Activated CD8-positive, alpha-beta T cell treated with anti-CD3 and anti-CD28 coated beads, Interleukin-2, amount 10 ng/mL, durations not matched to agents 7 days and 5 days (primary cell): Measurements from ENCODE around the gene UBALD1. TPM values are rescaled to one million over a fixed set of nuclear protein-coding genes. Genes with fewer than 3 reads are reported as not detected.
"Not testable (repeated sequence)": the region's sequence is repeated elsewhere in the genome, so short reads cannot be mapped to it uniquely, and the experiment has no call there.

Source experiments
- ATAC-seq: fragments of 150-1000 bp; cut with Tn5 transposase; one replicate; pipeline ENCODE4 v1.10.0; 2021; ENCODE audit warnings: moderate library complexity
- CTCF ChIA-PET: fragments of 350-600 bp; sonication (Branson Sonifier 250); formaldehyde crosslinking; loops from one replicate; lab custom pipeline; 2021; ENCODE audit warnings: antibody characterized with exemption; lab: Charles Lee
- POLR2A ChIA-PET: fragments of 350-600 bp; sonication (Branson Sonifier 250); formaldehyde crosslinking; loops from one replicate; lab custom pipeline; 2021; ENCODE audit warnings: antibody characterized with exemption; lab: Charles Lee
- DNase-seq: peaks from one replicate; pipeline ENCODE4 v3.0.0-alpha.2; 2020
- H3K27ac Mint-ChIP-seq: one replicate; pipeline ENCODE4 v1.8.0; 2021; ENCODE audit warnings: mild to moderate bottlenecking, mixed read lengths
- H3K27me3 Mint-ChIP-seq: one replicate; pipeline ENCODE4 v1.8.0; 2021; ENCODE audit warnings: low read depth, mixed read lengths
- H3K36me3 Mint-ChIP-seq: one replicate; pipeline ENCODE4 v1.8.0; 2021; ENCODE audit warnings: low read depth, mixed read lengths
- H3K4me1 Mint-ChIP-seq: one replicate; pipeline ENCODE4 v1.8.0; 2021; ENCODE audit warnings: low read depth, mixed read lengths
- H3K4me3 Mint-ChIP-seq: one replicate; pipeline ENCODE4 v1.8.0; 2021; ENCODE audit warnings: mild to moderate bottlenecking, mixed read lengths
- H3K9me3 Mint-ChIP-seq: one replicate; pipeline ENCODE4 v1.8.0; 2022; ENCODE audit warnings: mixed read lengths; ENCODE audit not compliant: insufficient read depth
- total RNA-seq, 2 experiments: library from RNA; stranded (reverse); gene quantifications; one replicate each; pipeline ENCODE4 v1.2.3, GENCODE V29; 2021

Gene UBALD1
- total RNA-seq, 2 experiments from 2014 or later = 15.0 to 18.9 TPM

DNA sequence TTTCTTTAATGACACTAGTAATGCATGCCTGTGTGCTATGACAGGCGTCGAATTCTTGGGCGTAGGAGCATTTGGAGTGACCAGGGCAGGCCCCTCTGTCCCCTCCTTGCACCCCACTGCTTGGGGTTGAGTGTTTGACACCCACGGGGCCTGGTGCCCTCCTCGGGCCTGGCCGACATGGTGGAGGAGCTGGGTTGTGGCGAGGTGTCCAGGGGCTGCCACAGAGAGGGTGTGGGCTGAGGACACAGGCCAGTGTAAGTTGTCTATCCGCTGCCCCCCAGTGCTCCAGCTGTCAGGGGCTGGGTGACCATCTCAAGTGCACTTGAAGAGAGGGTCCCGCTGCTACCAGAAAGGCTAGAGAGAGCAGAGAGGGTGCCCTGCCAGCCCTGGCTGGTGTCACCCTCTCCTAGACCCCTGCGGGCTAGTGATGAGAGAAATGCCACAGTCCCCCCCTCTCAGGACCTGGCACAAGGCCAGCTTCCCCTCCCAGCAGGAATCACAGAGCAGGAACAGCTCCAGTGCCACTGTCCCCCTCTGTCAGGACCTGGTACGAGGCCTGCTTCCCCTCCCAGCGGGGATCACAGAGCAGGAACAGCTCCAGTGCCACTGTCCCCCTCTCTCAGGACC lies 40.4 kb upstream of the UBALD1 start:
- Mint-ChIP-seq H3K27ac (no peak overlapping the region), H3K36me3 (peaks cover 34% of the 10 kb centered on the region), H3K4me1 (peaks cover 30% of the 10 kb centered on the region), H3K4me3 (no peak overlapping the region), H3K9me3 (no peaks in the 10 kb centered on the region), H3K27me3 (no peaks in the 10 kb centered on the region)
- ChIA-PET CTCF (no interaction called here), POLR2A (no interaction called here)
- ATAC-seq (no peak), DNase-seq (no peak)

DNA sequence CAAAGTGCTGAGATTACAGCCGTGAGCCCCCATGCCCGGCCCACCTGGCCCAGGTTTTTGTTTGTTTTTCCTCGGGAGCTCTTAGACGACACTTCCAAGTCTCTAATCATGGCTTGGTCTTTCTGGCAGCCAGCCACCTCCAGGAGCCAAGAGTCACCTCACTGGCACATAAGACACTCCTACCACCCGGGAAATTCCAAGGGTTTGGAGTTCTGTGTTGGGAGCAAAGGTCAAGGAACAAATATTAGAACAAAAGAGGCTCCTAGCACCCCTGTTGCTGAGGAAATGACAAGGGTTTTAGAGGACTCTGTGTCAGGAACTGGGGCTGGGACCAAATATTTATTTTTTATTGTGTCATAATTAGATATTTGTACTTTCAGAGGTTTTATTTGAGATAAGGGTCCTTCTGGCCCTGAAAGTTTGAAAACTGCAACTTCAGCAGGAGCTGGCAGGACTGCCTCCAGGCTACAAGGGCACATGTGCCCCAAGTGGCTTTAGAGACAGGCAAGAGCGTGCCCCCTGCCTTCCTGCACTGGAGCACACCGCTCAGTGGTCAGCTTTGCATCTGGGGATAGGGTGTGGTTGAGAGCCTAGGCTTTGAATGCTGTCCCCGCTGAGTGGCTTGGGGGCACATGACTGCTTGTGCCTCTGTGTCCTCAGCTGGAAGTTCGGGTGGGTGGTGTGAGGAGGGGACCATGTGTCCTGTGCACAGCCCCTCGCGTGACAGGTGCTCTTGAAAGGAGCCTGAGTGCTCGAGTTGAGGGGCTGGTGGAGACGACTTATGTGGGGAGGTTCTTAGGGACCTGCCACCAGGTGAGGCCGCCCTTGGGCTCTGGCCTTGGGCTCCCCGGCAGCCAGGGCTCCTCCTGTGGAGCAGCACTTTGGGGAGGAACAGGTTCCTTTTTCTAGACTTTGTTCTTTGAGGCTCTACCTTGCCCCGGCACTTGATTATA lies 39.6 kb upstream of the UBALD1 start:
- Mint-ChIP-seq H3K27me3 (no peaks in the 10 kb centered on the region), H3K9me3 (no peaks in the 10 kb centered on the region), H3K36me3 (peaks cover 34% of the 10 kb centered on the region), H3K27ac (peak overlapping the region; percentile 34), H3K4me1 (peaks cover 29% of the 10 kb centered on the region), H3K4me3 (no peak overlapping the region)
- ATAC-seq (no peak), DNase-seq (no peak)
- CTCF ChIA-PET = no interaction called here
- POLR2A ChIA-PET = no interaction called here

DNA sequence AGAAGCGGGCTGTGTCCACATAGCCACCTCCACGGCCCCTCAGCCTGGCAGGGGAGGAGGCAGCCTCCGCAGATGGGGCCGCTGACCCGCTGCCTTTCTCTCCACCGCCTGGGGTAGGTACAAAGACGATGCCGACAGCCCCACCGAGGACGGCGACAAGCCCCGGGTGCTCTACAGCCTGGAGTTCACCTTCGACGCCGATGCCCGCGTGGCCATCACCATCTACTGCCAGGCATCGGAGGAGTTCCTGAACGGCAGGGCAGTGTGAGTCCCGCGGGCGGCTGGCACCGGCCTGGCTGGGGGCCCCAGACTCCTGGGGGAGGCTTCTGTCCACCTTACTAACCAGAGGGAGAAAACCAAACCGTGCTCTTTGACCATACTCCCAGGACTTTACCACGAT lies 37.9 kb upstream of the UBALD1 start:
- no peaks in the 10 kb centered on the region for H3K9me3 Mint-ChIP-seq
- DNase-seq = no peak
- peaks cover 35% of the 10 kb centered on the region for H3K36me3 Mint-ChIP-seq
- CTCF ChIA-PET = no interaction called here
- H3K27ac Mint-ChIP-seq = no peak overlapping the region
- ATAC-seq = no peak
- H3K4me1 Mint-ChIP-seq = peaks cover 29% of the 10 kb centered on the region
- POLR2A ChIA-PET = no interaction called here
- H3K4me3 Mint-ChIP-seq = no peak overlapping the region
- no peaks in the 10 kb centered on the region for H3K27me3 Mint-ChIP-seq

DNA sequence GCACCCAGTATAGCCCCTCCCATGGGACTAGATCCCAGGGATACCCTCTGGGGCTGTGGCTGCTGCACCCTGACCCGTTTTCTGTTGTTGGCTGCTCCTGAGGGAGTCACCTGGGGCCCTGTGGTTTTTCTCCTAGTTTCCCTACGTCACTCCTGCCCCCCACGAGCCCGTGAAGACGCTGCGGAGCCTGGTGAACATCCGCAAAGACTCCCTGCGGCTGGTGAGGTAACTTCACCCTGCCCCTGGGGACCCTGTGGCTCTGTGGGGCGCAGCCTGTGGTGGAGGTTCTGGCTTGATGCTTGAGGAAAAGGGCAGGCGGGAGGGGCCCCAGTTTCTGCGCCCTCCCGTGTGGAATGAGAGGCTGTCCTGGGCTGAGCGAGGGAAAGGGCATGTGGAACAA lies 37.1 kb upstream of the UBALD1 start:
- POLR2A ChIA-PET = no interaction called here
- Mint-ChIP-seq H3K4me1 (peaks cover 36% of the 10 kb centered on the region), H3K27ac (no peak overlapping the region), H3K27me3 (no peaks in the 10 kb centered on the region), H3K9me3 (no peaks in the 10 kb centered on the region), H3K4me3 (no peak overlapping the region), H3K36me3 (peaks cover 40% of the 10 kb centered on the region)
- DNase-seq = no peak
- CTCF ChIA-PET = interaction anchor here (0.9 to 1.1 kb wide), 2 partner anchors 9 to 16 kb away, joined by 3 read pairs; no protein-coding TSS in a partner anchor
- ATAC-seq = no peak

DNA sequence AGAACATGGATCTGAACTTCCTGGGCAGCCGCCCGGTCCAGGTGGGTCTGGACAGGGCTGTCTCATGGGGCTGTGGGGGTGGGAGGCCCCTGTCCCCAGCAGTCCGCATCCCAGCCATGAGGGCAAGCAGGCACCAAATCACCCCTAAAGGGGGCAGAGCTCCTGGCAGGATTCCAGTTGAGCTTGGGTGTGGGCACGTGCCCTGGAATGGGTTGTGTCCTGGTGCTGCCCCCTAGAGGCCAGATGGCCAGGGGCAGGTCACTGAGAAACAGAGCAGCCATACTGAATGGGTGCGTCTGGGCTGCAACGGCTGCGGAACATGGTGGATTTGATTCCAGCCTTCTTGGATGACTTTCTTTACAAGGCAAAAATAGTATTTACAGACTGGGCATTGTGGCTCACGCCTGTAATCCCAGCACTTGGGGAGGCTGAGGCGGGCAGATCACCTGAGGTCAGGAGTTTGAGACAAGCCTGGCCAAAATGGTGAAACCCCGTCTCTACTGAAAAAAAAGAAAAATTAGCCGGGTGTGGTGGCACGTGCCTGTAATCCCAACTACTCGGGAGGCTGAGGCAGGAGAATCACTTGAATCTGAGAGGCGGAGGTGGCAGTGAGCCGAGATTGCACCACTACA lies 35.9 kb upstream of the UBALD1 start:
- POLR2A ChIA-PET = interaction anchor here (0.6 to 1.7 kb wide), 3 partner anchors 26 to 324 kb away, joined by 3 to 5 read pairs (median 4); no protein-coding TSS in a partner anchor
- H3K4me3 Mint-ChIP-seq, H3K9me3 Mint-ChIP-seq, H3K27me3 Mint-ChIP-seq: not testable (repeated sequence)
- H3K36me3 Mint-ChIP-seq = peaks cover 37% of the 10 kb centered on the region
- CTCF ChIA-PET = interaction anchor here (0.7 to 2.5 kb wide), 15 partner anchors 9 to 248 kb away, joined by 3 to 18 read pairs (median 4); partner anchors contain the start of gene MGRN1
- peak overlapping the region; percentile 20 for H3K27ac Mint-ChIP-seq
- H3K4me1 Mint-ChIP-seq = peaks cover 47% of the 10 kb centered on the region
- peak; percentile 77 for DNase-seq
- peak; percentile 66 for ATAC-seq

DNA sequence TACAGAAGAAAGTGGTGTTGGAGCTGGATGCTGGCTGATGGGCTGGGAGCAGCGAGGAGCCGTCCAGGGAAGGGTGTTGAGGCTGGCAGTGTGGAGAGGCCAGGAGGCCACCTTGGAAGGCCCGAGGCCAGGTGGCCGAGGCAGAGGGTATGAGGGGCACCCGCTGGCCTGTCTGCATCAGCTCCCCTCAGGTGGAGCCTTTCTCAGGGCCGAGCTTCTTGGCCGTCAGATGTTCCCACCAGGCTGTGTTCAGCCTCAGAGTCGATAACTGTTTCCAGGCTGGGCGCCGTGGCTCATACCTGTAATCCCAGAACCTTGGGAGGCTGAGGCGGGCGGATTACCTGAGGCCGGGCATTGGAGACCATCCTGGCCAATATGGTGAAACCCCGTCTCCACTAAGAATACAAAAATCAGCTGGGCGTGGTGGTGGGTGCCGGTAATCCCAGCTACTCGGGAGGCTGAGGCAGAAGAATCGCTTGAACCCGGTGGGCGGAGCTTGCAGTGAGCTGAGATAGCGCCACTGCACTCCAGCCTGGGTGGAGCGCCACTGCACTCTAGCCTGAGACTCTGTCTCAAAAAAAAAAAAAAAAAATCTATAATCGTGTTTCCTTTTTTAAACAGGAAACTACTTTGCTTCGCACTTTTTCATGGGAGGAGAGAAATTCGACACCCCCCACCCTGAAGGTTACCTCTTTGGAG lies 35.2 kb upstream of the UBALD1 start:
- Mint-ChIP-seq H3K4me1 (peaks cover 52% of the 10 kb centered on the region), H3K27ac (peak overlapping the region; percentile 37), H3K36me3 (peaks cover 38% of the 10 kb centered on the region), H3K27me3 (no peaks in the 10 kb centered on the region), H3K9me3 (no peaks in the 10 kb centered on the region), H3K4me3 (no peak overlapping the region)
- peak; percentile 48 for DNase-seq
- ATAC-seq = peak; percentile 25
- ChIA-PET POLR2A (interaction anchor here (0.7 to 1.7 kb wide), 3 partner anchors 27 to 155 kb away, joined by 3 to 5 read pairs (median 3); no protein-coding TSS in a partner anchor), CTCF (interaction anchor here (0.7 to 2.5 kb wide), 15 partner anchors 9 to 248 kb away, joined by 3 to 18 read pairs (median 4); partner anchors contain the start of gene MGRN1)

DNA sequence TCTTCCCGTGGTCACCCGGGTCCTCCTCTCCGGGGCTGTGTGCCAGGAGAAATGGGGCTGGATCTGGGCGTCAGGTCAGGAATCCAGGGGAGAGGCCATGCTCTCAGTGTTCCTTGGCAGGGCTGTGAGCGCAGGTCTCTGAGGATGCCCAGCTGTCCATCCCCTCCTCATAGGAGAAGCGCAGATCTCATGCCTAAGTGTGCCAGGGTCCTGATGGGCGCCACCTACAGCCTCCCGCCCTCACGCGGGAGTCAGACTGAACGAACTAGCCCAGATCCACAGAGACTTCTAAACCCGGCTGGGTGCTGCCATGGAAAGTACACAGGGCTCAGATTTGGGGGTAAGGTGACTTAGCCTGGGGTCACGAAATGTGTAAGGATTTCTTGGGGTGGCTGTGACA lies 34.2 kb upstream of the UBALD1 start:
- ChIA-PET POLR2A (no interaction called here), CTCF (interaction anchor here (1.2 to 2.5 kb wide), 3 partner anchors 12 to 141 kb away, joined by 3 to 18 read pairs (median 7); no protein-coding TSS in a partner anchor)
- peak overlapping the region; percentile 75 for H3K27ac Mint-ChIP-seq
- DNase-seq (peak; percentile 39), ATAC-seq (no peak)
- H3K4me3 Mint-ChIP-seq = peak overlapping the region; percentile 57
- H3K36me3 Mint-ChIP-seq = peaks cover 33% of the 10 kb centered on the region
- no peaks in the 10 kb centered on the region for H3K9me3 Mint-ChIP-seq
- no peaks in the 10 kb centered on the region for H3K27me3 Mint-ChIP-seq
- peaks cover 48% of the 10 kb centered on the region for H3K4me1 Mint-ChIP-seq

DNA sequence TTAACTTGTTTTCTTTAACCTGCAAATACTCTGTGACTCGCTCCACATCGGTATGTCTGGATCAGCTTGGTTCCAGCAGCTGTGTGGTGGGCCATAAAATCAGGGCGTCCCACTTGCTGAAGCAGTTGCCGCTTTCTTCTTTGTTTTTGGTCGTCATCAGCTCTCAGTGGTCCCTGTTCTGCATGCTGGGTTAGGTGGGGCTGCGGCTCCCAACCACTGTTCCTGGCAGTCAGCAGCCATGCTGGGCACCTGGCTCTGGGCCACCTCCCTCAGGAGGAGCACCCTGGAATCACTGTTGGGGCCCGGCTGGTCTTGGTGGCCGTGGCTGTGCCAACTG lies 32.9 kb upstream of the UBALD1 start:
- Mint-ChIP-seq H3K27ac (peak overlapping the region; percentile 23), H3K4me1 (peaks cover 49% of the 10 kb centered on the region), H3K4me3 (no peak overlapping the region), H3K36me3 (peaks cover 29% of the 10 kb centered on the region), H3K9me3 (no peaks in the 10 kb centered on the region), H3K27me3 (no peaks in the 10 kb centered on the region)
- DNase-seq (peak; percentile 26), ATAC-seq (peak; percentile 21)
- CTCF ChIA-PET = interaction anchor here (0.8 kb wide), 1 partner anchor 14 kb away, joined by 4 read pairs; no protein-coding TSS in a partner anchor
- POLR2A ChIA-PET = no interaction called here

DNA sequence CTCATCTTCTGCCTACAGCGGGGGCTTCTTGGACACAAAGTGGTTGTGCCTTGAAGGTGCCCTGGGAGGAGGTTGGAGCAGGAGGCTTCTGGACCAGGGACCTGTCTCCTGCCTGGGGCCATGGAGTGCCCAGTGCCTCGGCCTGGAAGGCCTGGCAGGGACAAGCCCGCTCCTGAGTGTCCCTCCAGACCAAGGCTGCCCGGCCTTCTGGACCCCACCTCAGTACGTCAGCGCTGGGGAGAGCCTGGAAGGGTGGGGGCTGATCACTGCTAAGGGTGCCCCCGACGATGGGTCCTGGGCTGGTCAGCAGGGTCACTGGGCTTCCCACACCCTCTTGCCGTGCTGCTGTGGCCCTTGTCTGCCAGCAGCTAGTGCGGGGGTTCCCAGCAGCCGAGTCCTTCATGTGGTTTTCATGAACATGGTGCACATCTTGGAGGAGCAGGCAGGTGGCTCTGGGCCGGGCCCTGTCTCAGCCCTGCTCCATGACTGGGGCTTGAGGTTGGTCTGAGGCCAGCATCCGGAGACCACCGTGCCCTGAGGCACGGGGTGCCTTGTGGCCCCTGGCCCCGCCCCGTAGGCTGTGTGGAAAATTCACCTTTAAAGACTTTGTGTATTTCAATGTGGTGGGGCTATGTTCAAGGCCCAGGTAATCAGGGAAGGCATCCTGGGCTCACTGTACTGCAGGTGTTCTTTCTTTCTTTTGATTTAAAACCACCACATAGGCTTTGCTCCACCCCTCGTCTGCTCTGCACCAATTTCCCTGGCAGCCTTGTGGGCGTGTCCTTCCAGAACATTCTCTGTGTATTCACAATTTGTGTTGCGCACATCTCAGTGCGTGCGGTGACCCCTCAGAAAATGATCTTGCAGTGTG lies 32.3 kb upstream of the UBALD1 start:
- Mint-ChIP-seq H3K27me3 (no peaks in the 10 kb centered on the region), H3K27ac (peak overlapping the region; percentile 23), H3K4me3 (no peak overlapping the region), H3K9me3 (no peaks in the 10 kb centered on the region), H3K4me1 (peaks cover 49% of the 10 kb centered on the region), H3K36me3 (peaks cover 29% of the 10 kb centered on the region)
- POLR2A ChIA-PET = no interaction called here
- ATAC-seq = peak; percentile 41
- CTCF ChIA-PET = interaction anchor here (0.8 kb wide), 1 partner anchor 14 kb away, joined by 4 read pairs; no protein-coding TSS in a partner anchor
- DNase-seq = peak; percentile 54

DNA sequence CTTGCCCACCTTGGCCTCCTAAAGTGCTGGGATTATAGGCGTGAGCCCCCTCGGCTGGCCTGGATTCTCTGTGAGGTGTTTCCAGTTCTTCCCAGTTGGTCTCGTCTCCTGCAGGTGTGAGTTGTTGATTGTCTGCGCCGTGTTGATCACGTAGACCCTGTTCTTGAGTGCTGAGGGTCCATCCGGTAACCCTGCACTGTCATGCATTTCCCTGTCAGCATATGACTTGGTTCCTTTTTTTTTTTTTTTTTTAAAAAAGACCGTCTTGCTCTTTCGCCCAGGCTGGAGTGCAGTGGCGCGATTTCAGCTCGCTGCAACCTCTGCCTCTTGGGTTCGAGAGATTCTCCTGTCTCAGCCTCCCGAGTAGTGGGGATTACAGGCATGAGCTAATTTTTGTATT lies 27.2 kb upstream of the UBALD1 start:
- Mint-ChIP-seq H3K27me3 (no peaks in the 10 kb centered on the region), H3K27ac (no peak overlapping the region), H3K36me3 (peaks cover 10% of the 10 kb centered on the region), H3K4me1 (peaks cover 35% of the 10 kb centered on the region), H3K4me3 (no peak overlapping the region), H3K9me3 (no peaks in the 10 kb centered on the region)
- CTCF ChIA-PET = interaction anchor here (1.0 kb wide), 1 partner anchor 8 kb away, joined by 3 read pairs; no protein-coding TSS in a partner anchor
- DNase-seq (no peak), ATAC-seq (no peak)
- POLR2A ChIA-PET = no interaction called here
